Erythroblast (primary cell): ENCODE results near the gene KIF4A.

ENCODE experiments used
- GATA1 ChIP-seq: IDR thresholded peaks from 2 replicates; pipeline ENCODE4 v1.6.1; 2011; ENCODE audit warnings: low read depth, mild to moderate bottlenecking, control low read depth, low read length, moderate library complexity
- POLR2A ChIP-seq: IDR thresholded peaks from 2 replicates; pipeline ENCODE4 v1.6.1; 2011; ENCODE audit warnings: mild to moderate bottlenecking, low read length

- TF ChIP-seq POLR2A (no peak), GATA1 (no peak)
Measured at GRCh38 chrX:70424801-70425200, 134.9 kb downstream of the KIF4A start.
